HG03571 (cell line): Measurements from ENCODE around the gene MPHOSPH8.
"Not testable (repeated sequence)": the region's sequence is repeated elsewhere in the genome, so short reads cannot be mapped to it uniquely, and the experiment has no call there.

Experiments
- ATAC-seq: cut with Tn5 transposase; IDR thresholded peaks from one replicate; pipeline ENCODE4 v1.9.1; 2021; ENCODE audit not compliant: unreplicated experiment

The MPHOSPH8 gene

GRCh38 chr13:19622193-19622592, 11.3 kb upstream of the MPHOSPH8 start:
- no peak for ATAC-seq

- ATAC-seq: no peak
Observed at GRCh38 chr13:19624265-19624664, 9.2 kb upstream of the MPHOSPH8 start.

GRCh38 chr13:19632915-19633478, 462 bp upstream of the MPHOSPH8 start:
- ATAC-seq: no peak

- no peak for ATAC-seq
Observed at GRCh38 chr13:19634256-19634740, 839 bp downstream of the MPHOSPH8 start.

GRCh38 chr13:19635926-19636325, 2.5 kb downstream of the MPHOSPH8 start:
- not testable (repeated sequence) for ATAC-seq

- ATAC-seq: no peak
Observed at GRCh38 chr13:19643652-19644051, 10.2 kb downstream of the MPHOSPH8 start.

- no peak for ATAC-seq
Observed at GRCh38 chr13:19645000-19645399, 11.5 kb downstream of the MPHOSPH8 start.

GRCh38 chr13:19646063-19646462, 12.6 kb downstream of the MPHOSPH8 start:
- no peak for ATAC-seq

GRCh38 chr13:19650742-19651141, 17.3 kb downstream of the MPHOSPH8 start:
- ATAC-seq: no peak

GRCh38 chr13:19657872-19658591, 24.6 kb downstream of the MPHOSPH8 start:
- ATAC-seq: no peak

GRCh38 chr13:19658831-19659230, 25.4 kb downstream of the MPHOSPH8 start:
- no peak for ATAC-seq

- no peak for ATAC-seq
Observed at GRCh38 chr13:19661126-19661525, 27.7 kb downstream of the MPHOSPH8 start.

- ATAC-seq: no peak
Observed at GRCh38 chr13:19661561-19661960, 28.1 kb downstream of the MPHOSPH8 start.

GRCh38 chr13:19663416-19663979, 30.0 kb downstream of the MPHOSPH8 start:
- no peak for ATAC-seq

- ATAC-seq: no peak
Observed at GRCh38 chr13:19664481-19665230, 31.2 kb downstream of the MPHOSPH8 start.

GRCh38 chr13:19665427-19665859, 32.0 kb downstream of the MPHOSPH8 start:
- ATAC-seq: no peak

GRCh38 chr13:19668778-19669177, 35.3 kb downstream of the MPHOSPH8 start:
- ATAC-seq: no peak

GRCh38 chr13:19670147-19670546, 36.7 kb downstream of the MPHOSPH8 start:
- ATAC-seq: no peak

- ATAC-seq: no peak
Observed at GRCh38 chr13:19672990-19673389, 39.5 kb downstream of the MPHOSPH8 start.

GRCh38 chr13:19673473-19674430, 40.3 kb downstream of the MPHOSPH8 start:
- no peak for ATAC-seq
